ENCODE measurements around the gene RPH3AL. TPM values are rescaled to one million over a fixed set of nuclear protein-coding genes. Genes with fewer than 3 reads are reported as not detected.

The RPH3AL gene
- total RNA-seq, 1 donor from 2014 or later: 6.1 TPM

GRCh38 chr17:297758-298157 lies 54.8 kb downstream of the RPH3AL start:
- TF ChIP-seq CTCF (IDR thresholded peaks at IDR 0.05; ENCODE audit: insufficient read depth, low read length, severe bottlenecking): no peak
- Histone ChIP-seq H3K4me3 (ENCODE audit: low read depth, low read length) (no peak overlapping the region), H3K36me3 (ENCODE audit: control insufficient read depth, insufficient read depth, low read length) (no peaks in the 10 kb centered on the region), H3K27me3 (ENCODE audit: control insufficient read depth, insufficient read depth, low read length) (no peaks in the 10 kb centered on the region)
- FAIRE-seq (no peak), DNase-seq (ENCODE audit: low read depth) (no peak)

DNA sequence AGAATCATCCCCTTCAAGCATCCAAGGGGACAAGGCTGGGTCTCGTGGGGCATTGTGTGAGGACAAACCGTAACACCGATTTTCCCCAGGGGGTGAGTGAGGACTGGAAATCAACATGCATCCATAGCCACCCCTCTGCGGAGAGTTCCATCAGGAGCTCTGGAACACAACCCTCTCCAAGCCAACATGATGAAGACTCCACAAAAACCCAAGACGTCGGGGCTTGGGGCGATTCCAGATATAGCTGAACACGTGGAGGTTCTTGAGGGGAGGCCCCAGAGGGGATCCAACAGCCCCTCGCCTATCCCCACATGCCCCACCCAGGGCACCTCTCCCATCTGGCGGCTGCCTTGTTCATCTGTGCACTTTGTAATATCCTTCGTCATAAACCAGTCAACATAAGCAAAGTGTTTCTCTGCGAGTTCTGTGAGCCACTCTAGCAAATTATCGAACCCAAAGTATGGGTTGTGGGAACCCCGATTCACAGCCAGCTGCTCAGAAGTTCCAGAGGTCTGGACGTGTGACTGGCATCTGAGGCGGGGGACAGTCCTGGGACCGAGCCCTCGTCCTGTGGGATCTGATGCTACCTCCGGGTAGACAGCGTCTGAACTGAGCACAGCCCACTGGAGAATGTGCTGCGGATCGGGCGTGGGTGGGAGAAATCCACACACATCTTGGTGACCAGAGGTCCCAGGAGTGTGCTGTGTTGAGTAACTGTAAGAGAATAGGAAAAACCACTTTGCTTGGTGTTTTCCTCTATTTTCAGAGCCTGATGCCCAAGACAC lies 55.5 kb downstream of the RPH3AL start:
- TF ChIP-seq CTCF (IDR thresholded peaks at IDR 0.05; ENCODE audit: insufficient read depth, low read length, severe bottlenecking): no peak
- Histone ChIP-seq H3K4me3 (ENCODE audit: low read depth, low read length) (no peak overlapping the region), H3K36me3 (ENCODE audit: control insufficient read depth, insufficient read depth, low read length) (no peaks in the 10 kb centered on the region), H3K27me3 (ENCODE audit: control insufficient read depth, insufficient read depth, low read length) (no peaks in the 10 kb centered on the region)
- DNase-seq (ENCODE audit: low read depth) (no peak), FAIRE-seq (no peak)

GRCh38 chr17:296379-296778 lies 56.2 kb downstream of the RPH3AL start:
- FAIRE-seq: no peak
- H3K27me3 ChIP-seq (ENCODE audit: control insufficient read depth, insufficient read depth, low read length): no peaks in the 10 kb centered on the region
- no peak for DNase-seq (ENCODE audit: low read depth)
- no peak for TF ChIP-seq CTCF (IDR thresholded peaks at IDR 0.05; ENCODE audit: insufficient read depth, low read length, severe bottlenecking)
- no peaks in the 10 kb centered on the region for H3K36me3 ChIP-seq (ENCODE audit: control insufficient read depth, insufficient read depth, low read length)
- no peak overlapping the region for H3K4me3 ChIP-seq (ENCODE audit: low read depth, low read length)

- FAIRE-seq (peak; percentile 32), DNase-seq (ENCODE audit: low read depth) (no peak)
- H3K36me3 ChIP-seq (ENCODE audit: control insufficient read depth, insufficient read depth, low read length): no peaks in the 10 kb centered on the region
- no peak overlapping the region for H3K4me3 ChIP-seq (ENCODE audit: low read depth, low read length)
- TF ChIP-seq CTCF (IDR thresholded peaks at IDR 0.05; ENCODE audit: insufficient read depth, low read length, severe bottlenecking): no peak
- H3K27me3 ChIP-seq (ENCODE audit: control insufficient read depth, insufficient read depth, low read length): no peaks in the 10 kb centered on the region
These were observed 59.9 kb downstream of the RPH3AL start for GRCh38 chr17:292531-293382.

GRCh38 chr17:292016-292415 lies 60.6 kb downstream of the RPH3AL start:
- H3K27me3 ChIP-seq (ENCODE audit: control insufficient read depth, insufficient read depth, low read length): no peaks in the 10 kb centered on the region
- DNase-seq (ENCODE audit: low read depth) (no peak), FAIRE-seq (no peak)
- H3K36me3 ChIP-seq (ENCODE audit: control insufficient read depth, insufficient read depth, low read length): no peaks in the 10 kb centered on the region
- TF ChIP-seq CTCF (IDR thresholded peaks at IDR 0.05; ENCODE audit: insufficient read depth, low read length, severe bottlenecking): no peak
- no peak overlapping the region for H3K4me3 ChIP-seq (ENCODE audit: low read depth, low read length)

Measured in bronchial epithelial cell (primary cell).